Measurements from ENCODE around the gene AGT.

GRCh38 chr1:230749635-230750034, 35.7 kb upstream of the AGT start:
- TF ChIP-seq CTCF (IDR thresholded peaks at IDR 0.05) = no peak
- TF ChIP-seq EP300 (IDR thresholded peaks at IDR 0.05) = no peak

All from gastroesophageal sphincter (tissue), 3 donors.